Osteocyte (in vitro differentiated cells): ENCODE measurements around the gene ORM2. TPM values are rescaled to one million over a fixed set of nuclear protein-coding genes. Genes with fewer than 3 reads are reported as not detected.

ENCODE experiments used
- DNase-seq: peaks from one replicate; pipeline ENCODE4 v3.0.0; 2021; ENCODE audit warnings: mixed read lengths; ENCODE audit not compliant: unreplicated experiment; ENCODE audit errors: extremely low spot score
- H3K27ac Mint-ChIP-seq: one replicate; pipeline ENCODE4 v1.8.0; 2021; ENCODE audit warnings: mild to moderate bottlenecking, mixed read lengths; ENCODE audit not compliant: unreplicated experiment
- H3K27me3 Mint-ChIP-seq: one replicate; pipeline ENCODE4 v1.8.0; 2021; ENCODE audit warnings: mixed read lengths; ENCODE audit not compliant: unreplicated experiment
- H3K36me3 Mint-ChIP-seq: one replicate; pipeline ENCODE4 v1.8.0; 2021; ENCODE audit warnings: mixed read lengths; ENCODE audit not compliant: unreplicated experiment
- H3K4me1 Mint-ChIP-seq: one replicate; pipeline ENCODE4 v1.8.0; 2021; ENCODE audit warnings: mixed read lengths; ENCODE audit not compliant: unreplicated experiment
- H3K4me3 Mint-ChIP-seq: one replicate; pipeline ENCODE4 v1.8.0; 2021; ENCODE audit warnings: mild to moderate bottlenecking, moderate library complexity, mixed read lengths; ENCODE audit not compliant: unreplicated experiment
- H3K9me3 Mint-ChIP-seq: one replicate; pipeline ENCODE4 v1.8.0; 2021; ENCODE audit warnings: mixed read lengths; ENCODE audit not compliant: unreplicated experiment
- total RNA-seq: library from RNA; stranded (reverse); gene quantifications from 2 replicates; pipeline ENCODE4 v1.2.1, GENCODE V29; 2021
- TF ChIP-seq, protein P1 (sequence below): fragments of 200-600 bp; sonication (generic); IDR thresholded peaks from 2 replicates; pipeline ENCODE4 v1.5.0; 2021; ENCODE audit warnings: antibody characterized with exemption, mild to moderate bottlenecking, moderate library complexity

ORM2 gene
- total RNA-seq, 1 donor from 2014 or later: not detected

GRCh38 chr9:114287001-114287762 is 42.5 kb upstream of the ORM2 start:
- peak; percentile 78 for DNase-seq
- Mint-ChIP-seq H3K4me3 (no peak overlapping the region), H3K4me1 (peaks cover 57% of the 10 kb centered on the region), H3K9me3 (no peaks in the 10 kb centered on the region), H3K36me3 (peaks cover 12% of the 10 kb centered on the region), H3K27ac (peak overlapping the region; percentile 89), H3K27me3 (no peaks in the 10 kb centered on the region)
- TF ChIP-seq, protein P1, sequence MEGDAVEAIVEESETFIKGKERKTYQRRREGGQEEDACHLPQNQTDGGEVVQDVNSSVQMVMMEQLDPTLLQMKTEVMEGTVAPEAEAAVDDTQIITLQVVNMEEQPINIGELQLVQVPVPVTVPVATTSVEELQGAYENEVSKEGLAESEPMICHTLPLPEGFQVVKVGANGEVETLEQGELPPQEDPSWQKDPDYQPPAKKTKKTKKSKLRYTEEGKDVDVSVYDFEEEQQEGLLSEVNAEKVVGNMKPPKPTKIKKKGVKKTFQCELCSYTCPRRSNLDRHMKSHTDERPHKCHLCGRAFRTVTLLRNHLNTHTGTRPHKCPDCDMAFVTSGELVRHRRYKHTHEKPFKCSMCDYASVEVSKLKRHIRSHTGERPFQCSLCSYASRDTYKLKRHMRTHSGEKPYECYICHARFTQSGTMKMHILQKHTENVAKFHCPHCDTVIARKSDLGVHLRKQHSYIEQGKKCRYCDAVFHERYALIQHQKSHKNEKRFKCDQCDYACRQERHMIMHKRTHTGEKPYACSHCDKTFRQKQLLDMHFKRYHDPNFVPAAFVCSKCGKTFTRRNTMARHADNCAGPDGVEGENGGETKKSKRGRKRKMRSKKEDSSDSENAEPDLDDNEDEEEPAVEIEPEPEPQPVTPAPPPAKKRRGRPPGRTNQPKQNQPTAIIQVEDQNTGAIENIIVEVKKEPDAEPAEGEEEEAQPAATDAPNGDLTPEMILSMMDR: no peak

GRCh38 chr9:114287763-114288192 is 41.9 kb upstream of the ORM2 start:
- peak; percentile 85 for DNase-seq
- Mint-ChIP-seq H3K27me3 (no peaks in the 10 kb centered on the region), H3K4me1 (peaks cover 54% of the 10 kb centered on the region), H3K36me3 (peaks cover 16% of the 10 kb centered on the region), H3K4me3 (no peak overlapping the region), H3K9me3 (no peaks in the 10 kb centered on the region), H3K27ac (peak overlapping the region; percentile 89)
- TF ChIP-seq, protein P1: no peak

GRCh38 chr9:114288193-114289091 is 41.2 kb upstream of the ORM2 start:
- Mint-ChIP-seq H3K27me3 (no peaks in the 10 kb centered on the region), H3K27ac (peak overlapping the region; percentile 89), H3K4me3 (no peak overlapping the region), H3K36me3 (peaks cover 23% of the 10 kb centered on the region), H3K9me3 (no peaks in the 10 kb centered on the region), H3K4me1 (peaks cover 48% of the 10 kb centered on the region)
- peak; percentile 86 for DNase-seq
- TF ChIP-seq, protein P1: no peak

DNA sequence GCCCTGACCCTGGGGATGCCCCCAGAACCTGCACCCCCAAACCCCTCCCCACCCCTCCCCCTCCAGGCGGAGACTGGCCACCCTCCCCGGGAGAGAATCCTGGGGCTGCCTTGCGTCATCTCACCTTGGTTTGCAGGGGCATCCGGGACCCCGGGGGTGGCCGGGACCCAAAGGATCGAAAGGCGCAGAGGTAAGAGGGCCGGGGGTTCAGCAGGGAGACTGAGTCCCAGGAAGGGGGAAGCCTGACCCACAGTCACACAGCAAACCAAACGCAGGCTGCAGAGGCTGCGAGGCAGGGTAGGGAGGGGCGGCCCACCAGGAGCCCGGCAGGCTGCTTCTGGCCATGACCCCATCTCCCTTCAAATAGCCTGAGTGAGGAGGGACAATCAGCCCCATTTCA is 40.6 kb upstream of the ORM2 start:
- H3K4me1 Mint-ChIP-seq: peaks cover 44% of the 10 kb centered on the region
- peak; percentile 80 for DNase-seq
- H3K4me3 Mint-ChIP-seq: no peak overlapping the region

More for the DNA sequence above, 40.6 kb upstream of the ORM2 start:
- no peak overlapping the region for H3K27ac Mint-ChIP-seq
- no peaks in the 10 kb centered on the region for H3K27me3 Mint-ChIP-seq
- H3K36me3 Mint-ChIP-seq: peaks cover 26% of the 10 kb centered on the region
- no peaks in the 10 kb centered on the region for H3K9me3 Mint-ChIP-seq
- TF ChIP-seq, protein P1: no peak
